H1 (cell line): Measurements from ENCODE around the gene COL5A2. TPM values are rescaled to one million over a fixed set of nuclear protein-coding genes. Genes with fewer than 3 reads are reported as not detected.

Source experiments
- CTCF ChIA-PET: fragments of 300-600 bp; sonication (Branson Sonifier 250); formaldehyde crosslinking; loops from one replicate; lab custom pipeline; 2021; ENCODE audit not compliant: partially characterized antibody; lab: Charles Lee
- POLR2A ChIA-PET: fragments of 300-600 bp; sonication (Branson Sonifier 250); formaldehyde crosslinking; loops from one replicate; lab custom pipeline; 2021; ENCODE audit warnings: inconsistent platforms; ENCODE audit not compliant: partially characterized antibody; lab: Charles Lee
- DNase-seq, 2 experiments: peaks; one replicate each; pipeline versions ENCODE4 v3.0.0 to v3.0.0-alpha.2; 2010 to 2022; ENCODE audit warnings: low spot score in 2 of 2, low read depth in 1 of 2, mixed read lengths in 1 of 2
- FAIRE-seq: peaks from 2 replicates; lab custom pipeline; 2011; peaks lifted over from hg19 to GRCh38; lab: Jason Lieb, UNC
- H2AFZ ChIP-seq: 2 replicates; pipeline ENCODE4 v1.8.1; 2012; ENCODE audit warnings: low read length, inconsistent platforms
- H2AK5ac ChIP-seq: 2 replicates; pipeline ENCODE4 v1.6.1; 2013; ENCODE audit warnings: low read depth, low read length
- H2BK120ac ChIP-seq: replicated peaks from 2 replicates; pipeline ENCODE3; 2013; ENCODE audit warnings: low read depth, low read length, inconsistent platforms
- H2BK12ac ChIP-seq: 2 replicates; pipeline ENCODE4 v1.6.1; 2013; ENCODE audit warnings: low read depth, low read length
- H2BK15ac ChIP-seq: 2 replicates; pipeline ENCODE4 v1.6.1; 2013; ENCODE audit warnings: low read length
- H2BK20ac ChIP-seq: 2 replicates; pipeline ENCODE4 v1.6.1; 2013; ENCODE audit warnings: low read length
- H2BK5ac ChIP-seq: 2 replicates; pipeline ENCODE4 v1.6.1; 2013; ENCODE audit warnings: low read depth, low read length
- H3K14ac ChIP-seq: 2 replicates; pipeline ENCODE4 v1.6.1; 2013; ENCODE audit warnings: inconsistent platforms; ENCODE audit not compliant: insufficient read length
- H3K18ac ChIP-seq: 2 replicates; pipeline ENCODE4 v1.6.1; 2013; ENCODE audit warnings: low read length; ENCODE audit errors: extremely low read depth
- H3K23ac ChIP-seq: 2 replicates; pipeline ENCODE4 v1.6.1; 2013; ENCODE audit warnings: inconsistent platforms; ENCODE audit not compliant: insufficient read length
- H3K23me2 ChIP-seq: 2 replicates; pipeline ENCODE4 v1.6.1; 2013; ENCODE audit warnings: low read depth, low read length
- H3K27ac ChIP-seq: 2 replicates; pipeline ENCODE4 v1.6.1; 2011; ENCODE audit warnings: low read depth, low read length, inconsistent platforms
- H3K27me3 ChIP-seq, 4 experiments: replicated peaks in 1 of 4; 1 replicate in 1 of 4; 2 replicates in 3 of 4; pipeline versions ENCODE4 v1.6.1 to v1.8.1; 2011 to 2013; ENCODE audit warnings: low read length in 3 of 4, mild to moderate bottlenecking in 3 of 4, inconsistent platforms in 2 of 4, mixed read lengths in 2 of 4, moderate library complexity in 1 of 4; ENCODE audit not compliant: control insufficient read depth in 3 of 4, insufficient read depth in 3 of 4; ENCODE audit errors: extremely low read depth in 1 of 4
- H3K36me3 ChIP-seq, 4 experiments: 2 replicates each; pipeline versions ENCODE4 v1.6.1 to v1.8.1; 2011 to 2013; ENCODE audit warnings: mild to moderate bottlenecking in 4 of 4, low read length in 3 of 4, moderate library complexity in 2 of 4, control low read depth in 1 of 4, inconsistent platforms in 1 of 4; ENCODE audit not compliant: insufficient read depth in 4 of 4, control insufficient read depth in 2 of 4
- H3K4ac ChIP-seq: replicated peaks from 2 replicates; pipeline ENCODE3; 2013; ENCODE audit warnings: low read length, low read depth, mixed read lengths, inconsistent platforms; ENCODE audit not compliant: insufficient read length
- H3K4me1 ChIP-seq, 4 experiments: replicated peaks in 1 of 4; 1 replicate in 1 of 4; 2 replicates in 3 of 4; pipeline versions ENCODE4 v1.6.1 to v1.8.1; 2011 to 2013; ENCODE audit warnings: low read length in 3 of 4, inconsistent platforms in 2 of 4, mixed read lengths in 1 of 4; ENCODE audit not compliant: insufficient read depth in 4 of 4, control insufficient read depth in 3 of 4
- H3K4me2 ChIP-seq, 2 experiments: 2 replicates each; pipeline versions ENCODE4 v1.6.1 to v1.8.1; 2011 to 2013; ENCODE audit warnings: low read depth in 2 of 2, low read length in 2 of 2, control low read depth in 1 of 2, inconsistent platforms in 1 of 2, mild to moderate bottlenecking in 1 of 2; ENCODE audit not compliant: insufficient read depth in 1 of 2
- H3K4me3 ChIP-seq, 4 experiments: fragments of 200-600, 300-600 bp in 1 of 4; sonication (generic), shearing (Covaris generic), sonication (Bioruptor Twin) in 1 of 4; 2 replicates each; pipeline versions ENCODE4 v1.5.1 to v1.8.1; 2011 to 2016; ENCODE audit warnings: low read length in 4 of 4, low read depth in 3 of 4, control low read depth in 2 of 4, inconsistent platforms in 2 of 4, mild to moderate bottlenecking in 2 of 4, mixed read lengths in 1 of 4, moderate library complexity in 1 of 4; ENCODE audit not compliant: insufficient read depth in 2 of 4; ENCODE audit errors: extremely low read depth in 1 of 4
- H3K56ac ChIP-seq: replicated peaks from 2 replicates; pipeline ENCODE3; 2013; ENCODE audit warnings: low read depth, mild to moderate bottlenecking, mixed read lengths, low read length, inconsistent platforms; ENCODE audit not compliant: insufficient read length
- H3K79me1 ChIP-seq: 2 replicates; pipeline ENCODE4 v1.6.1; 2013; ENCODE audit warnings: low read depth, low read length, control low read depth
- H3K79me2 ChIP-seq, 2 experiments: 2 replicates each; pipeline versions ENCODE4 v1.6.1 to v1.8.1; 2012 to 2013; ENCODE audit warnings: low read length in 2 of 2, mild to moderate bottlenecking in 2 of 2, inconsistent platforms in 1 of 2; ENCODE audit not compliant: insufficient read depth in 2 of 2, control insufficient read depth in 1 of 2
- H3K9ac ChIP-seq, 4 experiments: replicated peaks in 1 of 4; 1 replicate in 1 of 4; 2 replicates in 3 of 4; pipeline versions ENCODE4 v1.6.1 to v1.8.1; 2011 to 2013; ENCODE audit warnings: low read depth in 3 of 4, low read length in 3 of 4, control low read depth in 2 of 4, mild to moderate bottlenecking in 2 of 4, moderate library complexity in 2 of 4, inconsistent platforms in 1 of 4; ENCODE audit errors: extremely low read depth in 1 of 4
- H3K9me3 ChIP-seq, 2 experiments: 2 replicates each; pipeline versions ENCODE4 v1.6.1 to v1.8.1; 2012 to 2013; ENCODE audit warnings: mild to moderate bottlenecking in 2 of 2, moderate library complexity in 2 of 2, control low read depth in 1 of 2, inconsistent platforms in 1 of 2, low read depth in 1 of 2, low read length in 1 of 2, mixed read lengths in 1 of 2; ENCODE audit not compliant: insufficient read depth in 2 of 2
- H4K20me1 ChIP-seq, 2 experiments: replicated peaks in 1 of 2; 2 replicates each; pipeline versions ENCODE3 to v1.8.1; 2011 to 2013; ENCODE audit warnings: inconsistent platforms in 2 of 2, low read length in 2 of 2, mild to moderate bottlenecking in 1 of 2; ENCODE audit not compliant: insufficient read depth in 2 of 2, control insufficient read depth in 1 of 2
- H4K5ac ChIP-seq: 2 replicates; pipeline ENCODE4 v1.6.1; 2013; ENCODE audit warnings: low read length, low read depth, mixed read lengths, inconsistent platforms; ENCODE audit not compliant: insufficient read length
- H4K8ac ChIP-seq: 2 replicates; pipeline ENCODE4 v1.8.0; 2013; ENCODE audit warnings: mild to moderate bottlenecking, moderate library complexity, low read length, inconsistent platforms; ENCODE audit not compliant: insufficient read depth; ENCODE audit errors: extremely low read depth
- H4K91ac ChIP-seq: replicated peaks from 2 replicates; pipeline ENCODE3; 2013; ENCODE audit warnings: low read length, mixed read lengths, inconsistent platforms; ENCODE audit not compliant: insufficient read length
- FOSL1 ChIP-seq: IDR thresholded peaks from 2 replicates; pipeline ENCODE4 v1.6.1; 2011; ENCODE audit warnings: mild to moderate bottlenecking, low read depth, low read length, moderate library complexity; ENCODE audit not compliant: insufficient read depth
- JUND ChIP-seq: IDR thresholded peaks from 2 replicates; pipeline ENCODE4 v1.6.1; 2011; ENCODE audit warnings: mild to moderate bottlenecking, improper control_type of control experiment, low read length
- KDM1A ChIP-seq: fragments of 200-600, 300-600 bp; sonication (generic); IDR thresholded peaks from 2 replicates; pipeline ENCODE4 v1.7.1; 2016; ENCODE audit warnings: mild to moderate bottlenecking, low read length, borderline replicate concordance
- MAX ChIP-seq: IDR thresholded peaks from 2 replicates; pipeline ENCODE4 v1.6.1; 2012; ENCODE audit warnings: inconsistent platforms
- POLR2AphosphoS5 ChIP-seq: IDR thresholded peaks from 2 replicates; pipeline ENCODE4 v1.6.1; 2011; ENCODE audit warnings: low read depth, low read length
- RAD21 ChIP-seq, 2 experiments: IDR thresholded peaks in 1 of 2; conservative IDR thresholded peaks in 1 of 2; 2 replicates each; pipeline ENCODE4 v1.6.1; 2011; ENCODE audit warnings: low read depth in 2 of 2, low read length in 2 of 2, improper control_type of control experiment in 1 of 2, inconsistent platforms in 1 of 2, mild to moderate bottlenecking in 1 of 2, moderate library complexity in 1 of 2
- RFX5 ChIP-seq: IDR thresholded peaks from 2 replicates; pipeline ENCODE4 v1.6.1; 2011; ENCODE audit warnings: low read depth, low read length, improper control_type of control experiment, borderline replicate concordance
- SIX5 ChIP-seq: IDR thresholded peaks from 2 replicates; pipeline ENCODE4 v1.6.1; 2011; ENCODE audit warnings: mild to moderate bottlenecking, low read depth, low read length
- SRF ChIP-seq: IDR thresholded peaks from 2 replicates; pipeline ENCODE4 v1.6.1; 2011; ENCODE audit warnings: mild to moderate bottlenecking, low read depth, low read length, moderate library complexity
- YY1 ChIP-seq: IDR thresholded peaks from 2 replicates; pipeline ENCODE4 v1.6.1; 2011; ENCODE audit warnings: low read depth, mild to moderate bottlenecking, low read length
- WGBS, 2 experiments: shearing (Covaris generic) in 1 of 2; methylation state at CpG; one replicate each; pipeline versions ENCODE4 v1.1.6 to v1.1.7; 2013 to 2015; ENCODE audit warnings: low lambda C conversion rate in 2 of 2, mixed read lengths in 2 of 2, inconsistent platforms in 1 of 2, low coverage in 1 of 2, missing lambda C conversion rate in 1 of 2; ENCODE audit not compliant: insufficient replicate concordance in 2 of 2, insufficient coverage in 1 of 2, insufficient read length in 1 of 2; ENCODE audit errors: extremely low coverage in 1 of 2, missing lambda C conversion rate in 1 of 2; 5-methylcytosine and 5-hydroxymethylcytosine counted together
- polyA plus RNA-seq, 7 experiments: library from polyadenylated mRNA; depleted of rRNA in 3 of 7; stranded (reverse) in 5 of 7; unstranded in 2 of 7; fragments of >200 nt in 5 of 7; fragments of 200-250 nt in 2 of 7; gene quantifications; 1 replicate in 5 of 7; 2 replicates in 1 of 7; 4 replicates in 1 of 7; pipeline versions ENCODE4 v1.2.1 to v1.2.3, GENCODE V29; 2011 to 2013; ENCODE audit warnings: missing spikeins in 2 of 7, mixed read lengths in 2 of 7
- total RNA-seq: library from RNA; stranded (reverse); fragmentation: NEBNext Ultra II Directional; extraction: Animal tissue kit (Norgen Biotek cat#: 25700); gene quantifications from 2 replicates; pipeline ENCODE4 v1.2.1, GENCODE V29; 2021

COL5A2 gene
- total and polyA plus RNA-seq, 2 of the 8 experiments (the other 6 are each of a cell fraction or from before 2014, with no cell fraction given) = 4.7 to 24.2 TPM

- H4K8ac ChIP-seq = no peak overlapping the region
- H3K36me3 ChIP-seq = no peaks in the 10 kb centered on the region; a peak in 1 of 8 replicates
- H3K27me3 ChIP-seq = no peaks in the 10 kb centered on the region
- FAIRE-seq = no peak
- no peaks in the 10 kb centered on the region for H3K79me1 ChIP-seq
- no peak overlapping the region for H3K4ac ChIP-seq
- CTCF ChIA-PET = interaction anchor here (1.2 to 2.0 kb wide), 3 partner anchors 13 to 20 kb away, joined by 3 to 14 read pairs (median 3); partner anchors contain the start of gene COL5A2
- H2AFZ ChIP-seq = no peak overlapping the region
- peaks cover 0 to 12% (median 2%) of the 10 kb centered on the region in 4 experiments; a peak in 2 of 7 replicates for H3K4me1 ChIP-seq
- no peak overlapping the region for H3K4me2 ChIP-seq
- no peak overlapping the region for H3K14ac ChIP-seq
- H3K4me3 ChIP-seq = no peak overlapping the region
- no peak overlapping the region for H4K5ac ChIP-seq
- no peaks in the 10 kb centered on the region for H3K9me3 ChIP-seq
- H3K18ac ChIP-seq = no peak overlapping the region
- no peak overlapping the region for H3K27ac ChIP-seq
- H2BK15ac ChIP-seq = no peak overlapping the region
- no peak overlapping the region for H2BK20ac ChIP-seq
- no peak overlapping the region for H2BK5ac ChIP-seq
- H3K23ac ChIP-seq = no peak overlapping the region
- H3K56ac ChIP-seq = no peak overlapping the region
- no peaks in the 10 kb centered on the region for H3K79me2 ChIP-seq
- WGBS, 2 experiments = 94% methylated on average over 2 of the region's 2 CpGs; no CpG with 5 or more reads in 1 of the 2 experiments
- no peak for DNase-seq
- H3K23me2 ChIP-seq = no peaks in the 10 kb centered on the region
- H2AK5ac ChIP-seq = no peak overlapping the region
- H2BK12ac ChIP-seq = no peak overlapping the region
- H4K91ac ChIP-seq = no peak overlapping the region
- TF ChIP-seq RFX5 (no peak), POLR2AphosphoS5 (no peak), JUND (no peak), YY1 (no peak), SRF (no peak), SIX5 (no peak), FOSL1 (no peak), KDM1A (no peak), MAX (no peak), RAD21 (IDR thresholded peaks at IDR 0.05 in 1 of 2, conservative IDR thresholded peaks at IDR 0.05 in 1 of 2; ENCODE audit: low read depth in 2 of 2, low read length in 2 of 2) (no peak)
- TF ChIP-seq, all 59 proteins: peak for 0
- Histone ChIP-seq H3K9ac (no peak overlapping the region), H2BK120ac (no peak overlapping the region), H4K20me1 (no peaks in the 10 kb centered on the region)
- POLR2A ChIA-PET = no interaction called here
Observed at GRCh38 chr2:189159273-189159672, 20.3 kb downstream of the COL5A2 start.
